GF-D8 (cell line): Measurements from ENCODE around the gene PSMD1.

ENCODE experiments used
- DNase-seq: peaks from one replicate; lab custom pipeline; 2025; lab: John Stamatoyannopoulos, UW

The PSMD1 gene

DNA sequence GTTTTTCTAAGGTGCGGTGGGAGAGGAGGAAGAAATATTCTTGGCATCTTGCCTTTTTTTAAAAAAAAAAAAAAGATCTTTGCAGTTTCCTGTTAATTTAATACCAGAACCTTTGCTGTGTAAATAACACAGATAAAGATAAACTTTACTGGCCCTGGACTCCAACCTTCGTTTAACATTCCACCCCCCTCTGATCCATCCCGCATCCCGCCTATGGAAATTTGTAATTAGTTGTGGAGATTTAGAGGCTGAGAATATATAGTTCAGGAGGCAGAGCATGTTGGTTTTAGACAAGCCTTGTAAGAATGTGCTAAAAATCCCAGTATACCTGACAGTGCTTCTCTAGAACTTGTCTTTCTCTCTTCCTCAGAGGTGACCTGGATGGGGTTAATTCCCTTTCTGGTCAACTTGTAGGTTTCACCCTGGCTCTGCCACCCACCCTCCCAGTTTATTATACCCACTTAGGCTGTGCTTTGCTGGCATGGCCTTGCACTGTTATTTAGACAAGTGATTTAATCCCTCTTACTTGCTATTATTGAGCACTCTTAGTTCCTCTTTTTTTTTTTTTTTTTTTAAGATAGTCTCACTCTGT lies 22.3 kb upstream of the PSMD1 start:
- no peak for DNase-seq

DNA sequence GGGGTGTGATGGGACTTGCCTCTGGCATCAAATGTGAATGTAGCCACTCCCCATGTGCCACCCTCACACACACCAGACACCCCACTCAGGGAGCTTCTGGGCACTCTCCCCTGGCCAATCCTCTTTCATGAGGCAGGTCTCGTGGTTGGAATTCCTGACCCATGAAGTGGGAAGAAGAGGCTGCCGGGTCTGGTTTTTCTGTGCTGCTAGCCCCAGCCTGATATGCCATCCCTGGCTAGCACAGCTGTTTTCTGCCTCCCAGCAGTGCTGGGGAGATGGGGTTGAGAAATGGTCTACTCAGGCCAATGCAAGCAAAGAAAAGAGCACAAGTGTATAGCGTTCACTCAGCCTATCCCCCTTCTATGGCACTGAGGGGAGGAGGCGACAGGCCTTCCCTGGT lies 20.5 kb upstream of the PSMD1 start:
- DNase-seq: no peak

DNA sequence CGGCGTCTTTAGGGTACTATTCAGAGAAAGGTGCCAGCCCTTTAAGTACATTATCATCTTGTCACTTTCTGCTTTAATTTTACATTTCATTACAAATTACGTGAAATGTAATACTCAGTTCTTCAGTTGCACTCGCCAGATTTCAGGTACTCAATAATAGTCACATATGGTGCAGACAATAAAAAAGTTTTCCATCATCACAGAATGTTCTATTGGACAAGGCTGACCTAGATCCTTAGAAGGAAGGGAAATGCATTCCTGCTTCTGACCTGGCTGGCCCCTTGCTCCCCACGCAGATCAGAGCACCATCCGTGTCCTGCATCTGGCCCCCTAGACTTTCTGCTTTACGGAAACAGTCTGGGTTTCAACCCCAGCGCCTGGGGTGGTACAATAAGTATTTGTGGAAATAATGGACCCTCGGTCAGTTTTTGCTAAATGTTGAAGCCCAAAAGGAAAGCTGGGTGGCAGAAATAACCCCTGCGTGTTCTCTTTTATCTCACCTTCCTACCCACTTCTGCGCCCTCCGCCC lies 20.0 kb upstream of the PSMD1 start:
- no peak for DNase-seq

DNA sequence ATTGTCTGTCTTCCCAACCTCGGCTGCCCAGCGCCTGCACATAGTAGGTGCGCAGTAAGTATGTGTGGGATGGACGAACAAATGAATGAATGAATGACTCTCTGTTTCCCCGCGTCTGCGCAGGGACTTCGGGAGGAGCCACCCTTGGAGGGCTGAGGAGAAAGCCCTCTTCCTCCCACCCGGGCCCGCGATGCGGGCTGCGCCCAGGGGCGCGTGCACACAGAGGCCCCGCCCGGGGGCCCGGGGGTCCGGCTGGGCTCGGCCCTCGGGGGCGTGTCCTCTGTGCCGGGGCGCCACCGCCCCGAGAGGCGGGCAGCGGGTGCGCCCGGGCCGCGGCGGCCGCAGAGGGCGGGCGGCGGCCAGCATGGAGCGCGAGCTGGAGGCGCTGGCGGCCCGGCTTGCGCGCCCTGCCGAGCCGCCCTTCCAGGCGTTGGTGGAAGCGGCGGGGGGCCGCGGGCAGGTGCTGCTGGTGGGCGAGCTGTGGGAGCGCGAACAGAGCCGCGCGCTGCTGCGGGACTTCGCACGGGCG lies 19.4 kb upstream of the PSMD1 start, which contains the start of gene C2orf72:
Gene C2orf72, plus strand, starts transcription at position 322 of the 529 bp plus-strand sequence. Its CDS starts 43 bp downstream, at position 365.
- no peak for DNase-seq

DNA sequence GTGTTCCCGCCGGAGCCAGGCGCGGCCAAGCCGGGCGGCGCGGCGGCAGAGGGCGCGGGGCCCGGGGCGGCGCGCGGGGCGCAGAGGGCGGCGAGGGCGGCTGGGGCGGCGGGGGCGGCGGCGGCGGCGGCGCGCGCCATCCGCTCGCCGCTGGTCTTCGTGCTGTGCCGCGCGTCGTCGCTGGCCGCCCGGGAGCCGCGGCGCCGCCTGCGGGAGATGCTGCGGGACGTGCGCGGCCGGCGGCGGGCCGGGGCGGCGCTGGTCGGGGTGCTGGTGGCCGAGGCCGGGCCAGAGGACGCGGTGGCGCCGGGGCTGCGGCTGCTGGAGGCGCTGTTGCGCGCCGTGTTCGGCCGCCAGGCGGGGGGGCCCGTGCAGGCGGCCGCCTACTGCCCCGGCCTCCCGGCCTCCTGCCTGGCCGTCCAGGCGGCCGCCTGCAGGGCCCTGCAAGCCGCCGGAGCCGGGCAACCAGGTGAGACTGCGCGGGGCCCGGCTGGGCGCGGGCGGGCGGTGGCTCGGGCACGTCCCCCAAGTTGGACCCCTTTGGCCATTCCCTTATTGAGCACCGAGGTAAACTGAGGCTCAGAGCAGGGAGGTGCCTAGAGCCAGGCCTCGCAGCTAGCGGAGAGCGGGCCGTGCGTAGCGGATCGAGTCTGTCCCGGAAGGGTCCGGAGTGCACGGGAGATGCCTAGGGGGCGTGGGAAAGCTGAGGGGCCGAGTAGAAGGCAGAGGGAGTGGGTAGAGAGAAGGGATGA lies 18.8 kb upstream of the PSMD1 start:
- DNase-seq: no peak

DNA sequence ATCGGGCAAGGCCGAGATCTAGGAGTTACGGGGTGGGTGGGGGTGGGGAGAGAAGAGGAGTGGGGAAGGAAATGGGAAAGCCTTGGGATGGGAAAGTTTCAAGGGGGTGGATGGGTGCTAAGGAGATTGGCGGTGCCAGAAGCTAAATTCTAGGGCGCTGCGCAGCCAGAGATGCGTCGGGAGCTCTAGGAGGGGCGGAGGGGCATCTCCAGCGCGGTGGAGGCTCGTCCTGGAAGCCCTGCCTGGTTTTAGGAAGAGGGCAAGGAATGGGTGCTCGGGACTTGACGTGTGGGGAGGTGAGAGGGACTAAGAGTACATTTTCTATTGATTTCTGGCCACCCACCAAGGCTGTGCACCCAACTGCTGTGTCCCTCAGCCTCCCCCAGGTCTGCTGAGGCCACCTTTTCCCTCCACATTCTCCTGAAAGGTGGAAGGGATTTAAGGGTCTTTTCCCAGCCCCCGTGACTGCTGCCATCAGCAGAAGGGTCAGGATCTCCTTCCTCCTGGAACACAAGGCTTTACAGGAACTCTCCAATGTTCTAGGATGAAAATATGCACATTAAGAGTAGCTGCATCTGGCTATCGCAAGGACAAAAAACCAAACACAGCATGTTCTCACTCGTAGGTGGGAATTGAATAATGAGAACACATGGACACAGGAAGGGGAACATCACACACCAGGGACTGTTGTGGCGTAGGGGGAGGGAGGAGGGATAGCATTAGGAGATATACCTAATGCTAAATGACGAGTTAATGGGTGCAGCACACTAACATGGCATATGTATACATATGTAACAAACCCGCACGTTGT lies 18.0 kb upstream of the PSMD1 start:
- no peak for DNase-seq

DNA sequence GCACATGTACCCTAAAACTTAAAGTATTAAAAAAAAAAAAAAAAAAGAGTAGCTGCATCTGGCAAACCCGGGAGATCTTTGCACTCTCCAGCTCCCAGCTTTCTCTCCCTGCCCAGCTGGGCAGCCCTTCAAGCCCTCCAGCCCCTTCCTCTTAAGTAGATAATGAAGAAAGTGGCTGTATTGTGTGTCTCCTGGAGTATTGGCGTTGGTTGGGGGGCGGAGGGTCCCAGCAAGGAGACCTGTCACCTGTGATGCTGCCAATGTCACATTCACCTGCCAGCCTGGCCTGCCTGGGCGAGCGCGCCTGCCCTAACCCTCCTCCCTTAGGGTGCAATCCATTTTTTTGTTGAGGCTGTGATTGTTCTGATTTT lies 17.4 kb upstream of the PSMD1 start:
- DNase-seq: no peak

DNA sequence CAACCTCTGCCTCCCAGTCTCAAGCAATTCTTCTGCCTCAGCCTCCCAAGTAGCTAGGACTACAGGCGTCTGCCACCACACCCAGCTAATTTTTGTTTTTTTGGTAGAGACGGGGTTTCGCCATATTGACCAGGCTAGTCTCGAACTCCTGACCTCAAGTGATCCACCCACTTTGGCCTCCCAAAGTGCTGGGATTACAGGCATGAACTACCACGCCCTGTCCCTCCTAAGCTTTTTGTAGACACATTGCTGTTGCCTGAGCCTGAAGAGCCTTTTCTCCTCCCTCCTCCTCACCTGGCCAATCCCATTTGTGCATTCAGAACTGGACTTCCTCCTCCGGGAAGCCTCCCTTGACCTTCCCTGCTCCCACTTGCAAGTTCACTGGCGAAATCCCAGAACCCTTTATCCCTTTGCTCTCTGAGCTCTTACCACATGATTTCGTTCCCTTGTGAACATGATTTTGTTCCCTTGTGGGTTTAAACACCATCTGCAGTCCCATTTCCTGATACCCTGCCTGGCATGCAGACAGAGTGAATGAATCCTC lies 16.8 kb upstream of the PSMD1 start:
- DNase-seq: no peak

DNA sequence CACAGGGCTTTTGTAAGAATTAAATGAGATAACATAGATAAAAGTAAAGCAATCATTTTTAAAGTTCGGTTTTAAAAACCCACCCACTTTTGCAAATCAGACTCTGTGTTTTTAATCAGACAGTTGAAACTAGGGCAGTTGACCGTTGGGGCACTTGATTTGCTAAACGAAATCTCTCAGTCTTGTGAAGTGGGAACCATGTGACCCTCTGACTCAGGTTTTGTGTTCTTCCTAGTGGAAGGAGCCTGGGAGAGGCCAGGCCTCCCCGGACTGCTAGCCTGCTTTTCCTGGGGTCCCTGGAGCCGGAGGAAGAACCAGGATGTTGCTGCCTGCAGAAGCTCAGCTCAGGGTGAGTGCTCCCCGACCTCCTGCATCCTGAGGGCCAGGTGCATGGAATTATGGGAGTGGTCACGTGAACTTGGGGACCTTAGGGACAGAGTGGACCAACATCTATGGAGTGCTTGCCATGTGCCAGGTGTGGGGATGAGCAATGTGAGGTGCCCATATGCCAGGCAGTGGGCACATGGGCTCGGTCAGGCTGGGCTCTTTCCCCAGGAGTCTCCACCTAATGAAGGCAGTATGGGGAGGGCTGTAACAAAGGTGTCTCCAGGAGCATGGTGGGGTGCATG lies 15.5 kb upstream of the PSMD1 start:
- DNase-seq: no peak

DNA sequence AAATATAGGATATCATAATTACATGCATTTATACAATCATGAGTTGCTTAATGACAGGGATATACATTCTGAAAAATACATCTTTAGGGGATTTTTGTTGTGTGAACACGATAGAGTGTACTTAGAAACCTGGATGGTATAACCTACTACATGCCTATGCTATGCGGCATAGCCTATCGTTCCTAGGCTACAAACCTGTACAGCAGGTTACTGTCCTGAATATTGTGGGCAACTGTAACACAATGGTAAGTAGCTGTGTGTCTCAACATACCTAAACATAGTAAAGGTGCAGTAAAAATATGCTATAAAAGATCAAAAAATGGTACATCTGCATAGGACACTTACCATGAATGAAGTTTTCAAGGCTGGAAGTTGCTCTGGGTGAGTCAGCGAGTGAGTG lies 12.9 kb upstream of the PSMD1 start:
- DNase-seq: no peak

DNA sequence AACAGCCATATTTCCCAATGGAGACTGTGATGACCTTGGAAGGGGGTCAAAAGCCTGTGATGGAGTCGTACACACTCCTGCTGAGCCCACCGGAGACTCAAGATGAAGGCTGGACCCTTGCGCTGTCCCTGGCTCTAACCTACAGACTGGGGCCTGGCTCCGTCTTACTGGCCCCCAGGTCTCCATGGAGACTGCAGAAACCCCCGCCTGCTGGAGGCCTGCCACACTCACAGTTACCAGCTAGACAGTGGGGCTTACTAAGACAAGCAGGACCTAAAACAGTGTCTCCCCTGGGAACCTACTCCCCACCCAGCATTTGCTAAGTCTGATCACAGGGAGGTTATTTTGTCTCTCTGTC lies 9.8 kb upstream of the PSMD1 start:
- DNase-seq: no peak

DNA sequence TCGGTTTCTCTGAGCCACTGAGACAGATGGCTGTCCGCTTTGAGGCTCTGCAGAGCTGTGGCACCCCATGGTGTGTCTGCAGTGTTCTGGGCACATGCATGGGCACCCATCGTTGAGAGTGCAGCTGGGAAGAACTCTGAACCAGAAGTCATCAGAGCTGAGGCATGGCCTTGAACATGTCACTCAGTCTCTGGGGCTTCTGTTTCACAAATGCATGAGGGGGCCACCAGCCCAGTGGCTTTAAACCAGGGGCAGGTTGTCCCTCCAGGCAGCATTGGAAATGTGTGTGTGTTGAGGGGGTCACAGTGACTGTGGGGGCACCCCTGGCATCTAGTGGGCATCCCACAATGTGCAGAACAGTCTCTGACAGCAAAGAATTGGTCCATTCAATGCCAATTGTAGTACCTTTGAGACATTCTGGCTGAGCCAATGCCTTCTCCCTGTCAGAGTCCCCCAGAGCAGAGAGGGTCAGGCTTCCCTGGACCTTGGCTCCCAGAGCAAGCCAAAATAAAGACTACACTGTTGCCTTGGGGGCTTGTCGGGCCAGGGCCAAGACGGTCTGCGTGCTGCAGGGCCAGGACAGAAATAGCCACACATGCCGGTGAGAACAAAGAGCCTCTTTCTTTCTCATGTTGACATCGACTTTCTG lies 9.3 kb upstream of the PSMD1 start:
- DNase-seq: no peak

DNA sequence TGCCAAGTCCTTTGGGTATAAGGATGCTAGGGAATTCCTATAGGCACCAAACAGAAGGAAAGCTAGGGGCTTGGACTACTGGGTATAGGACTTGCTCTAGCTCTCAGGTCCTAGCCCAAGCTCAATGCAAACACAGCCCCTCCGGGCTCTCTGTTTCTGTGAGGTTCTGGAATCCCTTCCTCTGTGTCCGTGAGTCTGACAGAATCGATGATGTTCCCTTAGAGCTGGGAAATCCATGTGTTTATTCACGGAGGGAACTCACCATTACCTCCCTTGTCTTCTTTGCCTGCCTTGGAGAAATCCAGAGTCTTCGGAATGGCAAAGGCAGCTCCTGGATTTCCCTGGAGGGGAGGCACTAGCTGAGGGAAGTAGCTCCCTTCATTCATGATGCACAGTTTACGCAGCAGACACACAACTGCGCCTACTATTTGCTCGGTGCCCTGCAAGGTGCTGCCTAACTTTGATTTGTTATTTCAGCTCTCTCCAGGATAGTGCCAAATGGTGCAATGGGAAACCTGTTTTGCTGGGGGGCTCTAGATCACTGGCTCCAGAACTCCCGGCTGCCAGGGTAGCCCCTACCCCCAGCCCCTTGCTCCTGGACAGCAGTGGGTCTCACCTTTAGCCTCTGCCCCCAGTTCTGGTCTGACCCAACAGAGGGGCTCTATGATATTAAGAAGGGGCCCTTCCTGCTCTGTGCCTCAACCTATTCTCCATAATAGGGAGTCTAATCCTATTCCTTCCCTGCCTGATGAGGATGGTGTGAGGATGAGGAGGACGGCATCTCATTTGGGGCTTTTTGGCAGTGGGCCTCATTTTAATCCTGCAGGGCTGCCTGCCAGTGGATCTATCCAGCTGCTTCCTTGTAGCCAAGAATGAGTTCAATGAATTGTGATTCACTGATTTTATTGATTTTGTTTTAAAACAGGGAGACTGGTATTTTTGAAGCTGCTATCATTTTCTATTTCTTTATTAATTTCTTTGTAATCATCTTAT lies 8.4 kb upstream of the PSMD1 start:
- DNase-seq: no peak

DNA sequence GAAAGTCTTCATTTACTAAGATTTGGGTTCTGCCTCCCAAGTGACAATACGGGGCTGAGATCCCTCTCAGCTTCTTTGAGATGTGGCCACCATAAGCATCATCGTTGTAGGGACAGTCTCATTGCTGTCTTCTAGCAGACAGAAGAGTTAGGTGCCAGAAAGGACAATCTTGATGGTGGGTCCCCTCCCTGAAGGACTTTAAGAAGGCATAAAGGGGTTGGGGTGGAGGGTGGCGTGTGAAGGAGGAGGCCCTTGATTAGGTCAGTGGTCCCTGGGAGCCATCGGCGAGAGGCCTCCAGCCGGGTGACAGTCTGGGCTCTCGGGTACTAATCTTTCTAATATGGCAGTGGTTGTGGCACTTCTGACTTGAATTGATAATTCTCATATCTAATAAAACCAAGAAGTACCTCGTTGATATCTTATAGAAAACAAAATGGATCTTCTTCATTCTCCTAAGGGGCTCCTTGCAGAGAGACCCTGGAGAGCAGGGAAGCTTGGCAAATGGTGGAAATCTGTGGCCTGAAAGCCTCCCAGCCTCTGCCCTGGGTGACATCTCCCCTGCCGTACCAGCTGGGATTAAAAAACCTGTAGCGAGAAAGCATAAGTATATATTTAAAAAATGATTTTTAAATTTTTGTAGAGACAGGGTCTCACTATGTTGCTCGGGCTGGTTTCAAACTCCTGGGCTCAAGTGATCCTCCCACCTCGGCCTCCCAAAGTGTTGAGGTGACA lies 7.2 kb upstream of the PSMD1 start:
- no peak for DNase-seq

DNA sequence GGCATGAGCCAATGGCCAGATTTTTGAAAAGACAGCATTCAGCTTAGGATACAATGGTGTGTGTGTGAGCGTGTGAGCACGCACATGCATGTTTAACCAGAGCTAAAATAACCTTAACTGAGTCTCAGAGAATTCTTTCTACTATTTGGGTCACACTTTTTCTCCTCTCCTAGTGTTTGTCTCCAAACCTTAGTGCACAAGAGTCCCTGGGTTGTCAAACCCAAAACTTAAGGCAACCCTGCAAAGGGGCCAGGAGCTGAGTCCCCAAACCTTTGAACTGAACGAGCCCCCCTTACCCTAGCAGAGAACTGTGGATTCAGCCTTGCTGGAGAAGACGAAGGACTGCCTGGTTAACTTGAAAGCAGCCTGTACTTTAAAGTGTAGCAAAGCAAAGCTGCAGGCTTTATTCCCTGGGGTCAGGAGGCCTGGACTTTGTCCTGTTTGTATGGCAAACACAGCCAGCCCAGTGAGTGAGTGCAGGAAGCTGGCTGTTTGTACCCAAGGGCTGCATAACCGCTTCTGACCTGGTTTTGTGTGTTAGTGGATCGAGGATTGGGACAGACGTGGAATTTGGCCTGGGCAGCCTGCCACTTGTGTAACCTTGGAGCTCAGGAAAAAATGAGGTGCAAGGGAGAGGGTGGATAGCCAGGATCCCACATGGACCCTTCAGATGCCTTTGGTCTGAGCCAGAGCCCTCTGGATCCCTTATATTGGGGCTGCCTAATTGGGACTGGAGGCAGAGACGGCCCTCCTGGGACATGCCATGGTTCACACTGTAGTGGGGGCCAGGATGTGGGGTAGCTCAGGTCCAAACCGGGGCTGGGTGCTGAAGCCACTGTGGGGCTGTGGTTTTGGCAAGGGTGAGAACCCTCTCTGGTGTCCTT lies 6.4 kb upstream of the PSMD1 start:
- DNase-seq: no peak

DNA sequence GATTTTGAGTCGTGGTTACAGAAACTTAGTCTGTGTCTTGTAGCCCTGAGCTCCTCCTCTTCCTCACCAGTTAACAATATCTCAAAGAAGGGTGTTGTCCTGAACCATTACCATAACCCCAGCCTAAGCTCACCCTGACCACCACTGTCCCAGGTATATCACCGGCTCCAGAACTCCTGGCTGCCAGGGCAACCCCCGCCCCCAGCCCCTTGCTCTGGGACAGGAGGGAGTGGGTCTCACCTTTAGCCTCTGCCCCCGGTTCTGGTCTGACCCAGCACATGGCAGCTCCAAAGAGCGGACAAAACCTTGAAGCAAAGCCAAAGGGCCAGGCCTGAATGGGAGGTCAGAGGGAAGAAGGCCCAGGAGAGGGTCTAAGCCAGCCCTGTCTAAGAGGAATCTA lies 5.6 kb upstream of the PSMD1 start:
- DNase-seq: no peak

DNA sequence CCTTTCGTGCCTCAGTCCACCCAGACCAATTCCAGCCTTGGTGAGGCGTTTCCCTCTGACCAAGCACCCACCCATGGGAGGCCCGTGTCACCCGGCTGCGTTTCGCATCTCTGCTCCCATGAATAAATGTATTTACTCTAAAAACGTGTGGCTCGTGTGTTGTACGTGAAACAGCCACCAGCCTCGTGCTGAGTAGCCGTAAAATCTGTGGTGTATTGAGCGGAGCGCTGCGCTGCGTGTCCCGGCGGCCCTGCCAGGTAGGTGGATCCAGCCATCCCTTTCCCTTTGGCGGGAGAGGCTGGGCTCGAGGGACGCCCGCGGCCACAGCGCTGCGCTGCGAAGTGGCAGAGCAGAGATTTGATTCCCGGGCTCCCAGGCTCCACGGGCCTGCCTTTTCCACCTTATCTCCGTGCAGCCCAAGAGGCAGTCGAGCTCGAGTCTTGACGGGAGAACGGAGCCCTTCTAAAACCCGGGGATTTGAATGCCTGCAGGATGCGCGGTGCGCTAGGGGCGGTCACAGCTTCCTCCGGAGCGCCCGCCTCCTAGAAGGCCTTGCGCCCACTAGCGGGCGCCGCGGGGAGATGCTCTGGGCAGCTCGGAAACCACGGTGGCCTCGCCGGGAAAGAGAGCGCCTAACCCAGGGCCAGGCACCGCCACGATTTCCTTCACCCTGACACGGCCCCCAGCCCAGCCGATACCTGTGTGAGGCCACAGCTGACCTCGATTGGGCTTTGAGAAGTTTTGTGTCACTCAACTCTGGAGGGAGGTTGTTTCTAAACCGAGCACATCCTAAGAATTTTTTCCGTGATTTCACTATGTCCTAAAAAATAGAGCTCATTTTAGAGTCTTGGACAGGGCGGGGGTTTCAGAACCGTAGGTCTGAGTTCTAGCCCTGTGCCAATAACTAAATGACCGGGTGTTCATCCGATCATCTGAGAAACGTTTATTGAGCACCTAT lies 3.9 kb upstream of the PSMD1 start:
- peak; percentile 22 for DNase-seq
